HAP-1 (cell line): ENCODE measurements around the gene SLC17A9.

Experiments
- DNase-seq, 2 experiments: peaks; one replicate each; pipeline ENCODE4 v3.0.0-alpha.2; 2016 to 2020; ENCODE audit warnings: low spot score in 2 of 2
- H3K27me3 ChIP-seq: fragments of 250-450 bp; sonication (Bioruptor Pico); 2 replicates; pipeline ENCODE4 v1.5.1; 2020; ENCODE audit warnings: low read depth, mild to moderate bottlenecking, moderate library complexity
- H3K36me3 ChIP-seq: fragments of 250-450 bp; sonication (Bioruptor Pico); replicated peaks from 2 replicates; pipeline ENCODE4 v1.5.1; 2020; ENCODE audit warnings: mild to moderate bottlenecking
- H3K4me1 ChIP-seq: fragments of 250-450 bp; sonication (Bioruptor Pico); 2 replicates; pipeline ENCODE4 v1.5.1; 2020; ENCODE audit warnings: mild to moderate bottlenecking
- H3K4me3 ChIP-seq: fragments of 250-450 bp; sonication (Bioruptor Pico); 2 replicates; pipeline ENCODE4 v1.5.1; 2020; ENCODE audit warnings: mild to moderate bottlenecking, moderate library complexity
- H3K9me3 ChIP-seq: fragments of 250-450 bp; sonication (Bioruptor Pico); 2 replicates; pipeline ENCODE4 v1.5.1; 2020; ENCODE audit warnings: mild to moderate bottlenecking, moderate library complexity
- in situ Hi-C: fragments of 300-500 bp; cut with MboI; formaldehyde crosslinking; loops from 3 replicates; pipeline ENCODE4 v1.14.3; 2020; ENCODE audit warnings: low sequenced_read_pairs, inconsistent platforms, mixed read lengths

SLC17A9 gene

DNA sequence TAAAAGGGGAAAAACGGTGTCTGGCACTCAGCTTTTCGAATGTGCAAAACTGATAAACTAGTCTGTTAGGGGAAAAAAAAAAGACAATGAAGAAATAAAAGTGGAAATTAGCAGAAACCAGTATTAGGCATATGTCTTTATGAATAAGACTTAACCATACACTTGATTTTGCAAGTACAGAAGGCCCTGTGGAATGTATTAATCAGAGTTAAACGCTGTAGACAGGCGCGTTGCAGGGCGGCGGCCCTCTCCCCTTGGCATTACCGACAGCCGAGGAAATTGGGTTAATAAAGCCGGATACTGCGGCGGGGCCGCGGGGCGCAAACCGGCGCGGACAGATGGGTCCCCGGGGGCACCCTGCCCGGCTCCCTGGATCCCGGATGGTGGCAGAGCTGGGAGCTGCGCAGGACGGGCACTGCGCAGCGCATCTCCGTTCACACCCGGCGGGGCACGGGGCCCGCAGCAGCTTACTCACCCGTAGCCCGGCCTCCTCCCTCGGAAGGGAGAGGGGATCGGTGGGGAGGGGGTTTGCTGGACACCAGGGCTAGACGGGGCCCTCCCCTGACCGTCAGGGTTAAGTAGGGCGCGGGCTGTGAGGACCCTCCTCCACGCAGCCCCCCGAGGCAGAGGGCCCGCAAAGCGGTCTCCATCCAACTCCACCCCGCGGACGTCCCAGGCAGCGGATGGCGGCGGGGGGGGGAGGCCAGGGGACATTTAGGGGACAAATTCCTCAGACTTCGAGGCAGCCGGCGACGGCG lies 52.3 kb downstream of the SLC17A9 start:
- Histone ChIP-seq H3K36me3 (no peaks in the 10 kb centered on the region), H3K9me3 (no peaks in the 10 kb centered on the region), H3K4me3 (no peak overlapping the region), H3K27me3 (peaks cover 92% of the 10 kb centered on the region), H3K4me1 (no peaks in the 10 kb centered on the region)
- in situ Hi-C loops: loop anchor here (10.0 kb wide), 1 partner anchor 100 kb away; no protein-coding TSS in a partner anchor
- DNase-seq: no peak

DNA sequence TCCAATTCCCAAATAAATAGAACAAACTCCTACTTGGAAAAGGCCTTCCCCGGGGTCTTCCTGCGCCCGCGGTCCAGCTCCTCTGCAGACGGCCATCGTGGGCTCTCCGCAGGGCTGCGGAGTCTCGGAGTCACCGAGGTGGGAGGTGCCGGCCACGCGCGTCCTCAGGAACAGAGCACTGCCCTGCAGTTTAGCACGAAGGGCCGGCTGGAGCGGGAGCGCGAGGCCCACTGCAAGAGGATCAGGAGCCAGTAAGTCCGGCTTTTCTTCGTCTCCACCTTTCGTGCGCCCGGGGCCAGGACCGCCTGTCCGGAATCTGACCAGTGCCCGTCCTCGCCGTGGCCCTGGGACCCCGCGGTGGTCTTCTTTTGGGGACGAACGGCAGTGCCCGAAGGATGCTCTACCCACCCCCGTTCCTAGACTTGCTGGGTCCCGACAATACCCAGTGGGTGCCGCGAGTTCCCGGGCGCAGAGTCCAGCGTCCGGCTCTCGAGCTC lies 52.9 kb downstream of the SLC17A9 start:
- no peak for DNase-seq
- Histone ChIP-seq H3K27me3 (peaks cover 92% of the 10 kb centered on the region), H3K4me3 (no peak overlapping the region), H3K36me3 (no peaks in the 10 kb centered on the region), H3K4me1 (no peaks in the 10 kb centered on the region), H3K9me3 (no peaks in the 10 kb centered on the region)
- in situ Hi-C loops: loop anchor here (10.0 kb wide), 1 partner anchor 101 kb away; no protein-coding TSS in a partner anchor

DNA sequence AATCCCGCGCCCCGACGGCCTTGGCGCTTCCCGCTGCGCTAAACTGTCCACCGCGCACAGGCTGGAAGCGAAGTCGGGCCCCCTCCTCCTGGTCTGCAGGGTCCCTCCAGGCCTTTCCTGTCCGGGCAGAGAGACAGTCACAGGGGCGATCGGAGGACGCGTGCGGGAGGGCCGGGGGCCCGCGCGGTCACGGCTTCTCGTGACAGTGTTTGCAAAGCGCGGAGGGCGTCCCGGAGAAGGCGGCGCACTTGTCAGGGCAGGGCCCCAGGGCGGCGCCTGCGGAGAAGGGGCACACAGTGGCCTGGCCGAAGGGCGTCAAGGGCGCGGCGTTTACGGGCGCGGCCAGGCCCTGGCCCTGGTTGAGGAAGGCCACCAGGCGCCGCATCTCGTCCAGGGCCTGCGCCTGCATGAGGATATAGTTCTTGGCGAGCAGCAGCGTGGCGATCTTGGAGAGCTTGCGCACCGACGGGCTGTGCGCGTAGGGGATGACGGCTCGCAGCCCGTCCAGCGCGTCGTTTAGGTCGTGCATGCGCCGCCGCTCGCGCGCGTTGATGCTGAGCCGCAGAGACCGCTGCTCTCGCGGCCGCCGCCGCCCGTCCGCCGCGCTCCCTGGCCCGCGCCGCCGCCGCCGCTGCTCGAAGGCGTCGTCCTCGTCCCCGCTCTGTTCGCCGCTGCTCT lies 53.5 kb downstream of the SLC17A9 start:
- H3K27me3 ChIP-seq: peaks cover 90% of the 10 kb centered on the region
- no peak overlapping the region for H3K4me3 ChIP-seq
- no peaks in the 10 kb centered on the region for H3K9me3 ChIP-seq
- no peaks in the 10 kb centered on the region for H3K36me3 ChIP-seq
- in situ Hi-C loops: loop anchor here (10.0 kb wide), 1 partner anchor 101 kb away; no protein-coding TSS in a partner anchor
- no peak for DNase-seq
- H3K4me1 ChIP-seq: no peaks in the 10 kb centered on the region

- H3K4me1 ChIP-seq: no peaks in the 10 kb centered on the region
- H3K27me3 ChIP-seq: peaks cover 92% of the 10 kb centered on the region
- peak in 1 of 2 experiments; percentile 43 for DNase-seq
- in situ Hi-C loops: loop anchor here (10.0 kb wide), 1 partner anchor 102 kb away; no protein-coding TSS in a partner anchor
- H3K9me3 ChIP-seq: no peaks in the 10 kb centered on the region
- no peak within 1 kb of the TSS for H3K4me3 ChIP-seq
- no peaks in the 10 kb centered on the region for H3K36me3 ChIP-seq
Observed at GRCh38 chr20:63006540-63007359, 54.2 kb downstream of the SLC17A9 start, which contains the start of gene BHLHE23. Gene BHLHE23, minus strand, starts transcription at chr20:63006964. Its CDS starts 190 bp downstream, at chr20:63006774.

- Histone ChIP-seq H3K9me3 (no peaks in the 10 kb centered on the region), H3K27me3 (peaks cover 92% of the 10 kb centered on the region), H3K4me1 (no peaks in the 10 kb centered on the region), H3K4me3 (no peak overlapping the region), H3K36me3 (no peaks in the 10 kb centered on the region)
- in situ Hi-C loops: loop anchor here (10.0 kb wide), 1 partner anchor 103 kb away; no protein-coding TSS in a partner anchor
- no peak for DNase-seq
Observed at GRCh38 chr20:63007360-63007645, 54.8 kb downstream of the SLC17A9 start.

DNA sequence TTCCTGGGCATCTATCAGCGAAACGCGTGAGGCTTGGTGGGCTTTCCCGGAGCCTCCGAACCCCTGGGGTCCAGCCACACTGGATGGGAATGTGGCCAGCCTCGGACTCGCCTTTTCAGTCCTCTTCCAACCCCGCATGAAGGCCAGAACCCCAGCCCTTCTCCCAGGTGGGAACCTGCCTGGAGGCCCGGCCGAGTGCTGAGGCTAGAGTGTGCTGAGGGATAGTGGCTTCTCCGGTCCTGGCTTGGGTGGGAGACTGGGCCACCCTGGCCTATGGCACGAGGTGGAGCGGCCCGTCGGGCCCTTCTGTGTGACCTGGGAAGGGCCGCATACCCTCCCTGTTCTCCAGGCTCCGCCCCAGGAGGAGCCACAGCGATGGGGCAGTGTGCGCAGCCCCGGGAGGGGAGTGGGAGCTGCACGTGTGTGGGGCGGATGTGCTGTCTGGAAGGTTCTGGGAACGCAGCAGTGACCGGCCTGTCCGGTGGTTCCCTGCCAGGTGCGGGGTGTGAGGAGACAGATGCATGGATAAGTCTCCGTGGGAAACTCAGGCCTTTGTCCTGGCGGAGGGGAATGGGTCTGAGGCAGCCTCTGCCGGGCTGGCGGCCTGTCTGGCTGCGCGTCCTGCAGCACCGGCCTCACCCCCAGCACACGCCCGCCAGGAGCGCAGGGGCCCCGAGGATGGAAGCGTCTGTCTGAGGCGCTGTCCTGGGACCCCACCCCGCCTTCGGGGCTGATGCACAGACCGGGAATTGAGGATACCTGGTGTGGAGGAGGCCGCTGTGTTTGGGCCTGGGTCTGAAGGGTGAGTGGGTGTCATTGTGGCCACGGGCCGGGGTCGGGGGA lies 55.4 kb downstream of the SLC17A9 start:
- H3K9me3 ChIP-seq: peaks cover 1% of the 10 kb centered on the region
- H3K36me3 ChIP-seq: no peaks in the 10 kb centered on the region
- no peak for DNase-seq
- H3K4me3 ChIP-seq: no peak overlapping the region
- no peaks in the 10 kb centered on the region for H3K4me1 ChIP-seq
- peaks cover 90% of the 10 kb centered on the region for H3K27me3 ChIP-seq
- in situ Hi-C loops: loop anchor here (10.0 kb wide), 1 partner anchor 103 kb away; no protein-coding TSS in a partner anchor

DNA sequence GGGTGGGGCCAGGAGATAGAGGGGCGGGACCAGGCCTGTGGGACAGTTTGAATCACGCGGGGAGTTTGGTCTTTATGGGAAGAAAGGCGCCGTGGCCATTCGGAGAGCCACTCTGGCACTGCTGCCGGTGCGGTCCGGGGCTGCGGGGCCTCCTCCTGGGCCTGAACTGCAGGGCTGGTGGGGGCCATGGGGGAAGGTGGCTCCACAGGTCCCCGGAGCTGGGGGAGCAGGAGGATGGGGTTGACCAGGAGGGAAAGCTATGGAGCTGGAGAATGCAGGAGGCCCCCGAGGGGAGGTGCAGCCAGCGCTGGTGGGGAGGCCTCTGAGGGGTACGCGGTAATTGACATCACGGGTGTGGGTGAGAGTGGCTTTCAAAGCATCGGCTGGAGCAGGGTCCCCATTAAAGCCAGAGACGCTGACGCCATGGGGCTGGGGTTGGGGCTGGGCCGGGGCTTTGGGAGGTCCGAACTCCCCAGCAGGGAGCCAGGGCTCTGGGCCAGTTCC lies 56.1 kb downstream of the SLC17A9 start:
- peaks cover 6% of the 10 kb centered on the region for H3K9me3 ChIP-seq
- peaks cover 89% of the 10 kb centered on the region for H3K27me3 ChIP-seq
- no peak for DNase-seq
- H3K36me3 ChIP-seq: no peaks in the 10 kb centered on the region
- in situ Hi-C loops: loop anchor here (10.0 kb wide), 1 partner anchor 104 kb away; no protein-coding TSS in a partner anchor
- no peaks in the 10 kb centered on the region for H3K4me1 ChIP-seq
- no peak overlapping the region for H3K4me3 ChIP-seq

GRCh38 chr20:63009045-63009961 lies 56.8 kb downstream of the SLC17A9 start:
- Histone ChIP-seq H3K27me3 (peaks cover 89% of the 10 kb centered on the region), H3K4me3 (no peak overlapping the region), H3K9me3 (peaks cover 6% of the 10 kb centered on the region), H3K36me3 (no peaks in the 10 kb centered on the region), H3K4me1 (no peaks in the 10 kb centered on the region)
- DNase-seq: peak; percentile 41 to 88
- in situ Hi-C loops: loop anchor here (10.0 kb wide), 1 partner anchor 105 kb away; no protein-coding TSS in a partner anchor

- in situ Hi-C loops: loop anchor here (10.0 kb wide), 1 partner anchor 105 kb away; no protein-coding TSS in a partner anchor
- Histone ChIP-seq H3K27me3 (peaks cover 87% of the 10 kb centered on the region), H3K4me1 (no peaks in the 10 kb centered on the region), H3K9me3 (peaks cover 6% of the 10 kb centered on the region), H3K36me3 (no peaks in the 10 kb centered on the region), H3K4me3 (no peak overlapping the region)
- DNase-seq: no peak
Observed at GRCh38 chr20:63009988-63010769, 57.7 kb downstream of the SLC17A9 start.

DNA sequence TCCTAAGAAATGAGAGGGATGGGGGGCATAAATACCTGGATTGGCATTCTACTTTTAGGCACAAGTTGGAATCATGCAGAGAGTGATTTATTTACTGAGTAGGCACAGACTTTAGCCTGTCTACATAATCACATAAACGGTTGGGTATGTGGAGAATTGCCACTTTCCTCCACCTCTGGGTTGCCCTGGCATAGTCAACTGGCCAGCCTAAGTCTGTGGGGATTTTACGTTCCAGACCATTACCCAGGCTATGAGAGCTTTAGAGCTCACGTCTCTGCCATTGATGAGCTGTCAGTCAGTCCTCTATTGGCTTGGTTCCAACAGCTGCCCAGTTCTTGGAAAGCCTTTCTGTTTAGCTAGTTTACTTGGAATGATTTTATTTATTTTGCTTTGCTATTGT lies 59.3 kb downstream of the SLC17A9 start:
- H3K4me3 ChIP-seq: no peak overlapping the region
- H3K27me3 ChIP-seq: peaks cover 85% of the 10 kb centered on the region
- no peak for DNase-seq
- in situ Hi-C loops: no loop called here
- H3K4me1 ChIP-seq: no peaks in the 10 kb centered on the region
- H3K9me3 ChIP-seq: peaks cover 6% of the 10 kb centered on the region
- H3K36me3 ChIP-seq: no peaks in the 10 kb centered on the region

DNA sequence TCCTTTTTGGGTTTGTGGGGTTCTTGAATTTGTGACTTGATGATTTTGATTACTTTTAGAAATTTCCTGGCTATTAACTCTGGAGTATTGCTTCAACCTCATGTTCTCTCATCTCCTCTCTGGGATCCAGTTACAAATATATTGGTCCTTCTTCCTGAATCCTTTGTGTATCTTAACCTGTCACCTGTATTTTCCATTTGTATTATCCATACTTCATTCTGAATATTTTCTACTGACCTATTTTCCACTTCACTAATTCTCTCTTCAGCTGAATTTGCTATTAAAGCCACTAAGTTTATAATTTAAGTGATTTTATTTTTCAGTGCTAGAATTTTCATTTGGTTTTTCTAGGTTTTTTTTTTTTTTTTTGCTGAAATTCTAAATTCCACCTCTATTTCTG lies 60.7 kb downstream of the SLC17A9 start:
- DNase-seq: no peak
- Histone ChIP-seq H3K4me3 (no peak overlapping the region), H3K9me3 (peaks cover 6% of the 10 kb centered on the region), H3K4me1 (no peaks in the 10 kb centered on the region), H3K36me3 (no peaks in the 10 kb centered on the region), H3K27me3 (peaks cover 82% of the 10 kb centered on the region)
- in situ Hi-C loops: no loop called here
